ENCODE measurements around the gene CREB3.

Gene CREB3

GRCh38 chr9:35716230-35716629 lies 16.2 kb upstream of the CREB3 start:
- TF ChIP-seq CTCF (IDR thresholded peaks at IDR 0.05; ENCODE audit: borderline replicate concordance, insufficient read depth, low read depth, low read length), result no peak
- H3K4me3 ChIP-seq (ENCODE audit: low read depth, low read length), result no peak overlapping the region

DNA sequence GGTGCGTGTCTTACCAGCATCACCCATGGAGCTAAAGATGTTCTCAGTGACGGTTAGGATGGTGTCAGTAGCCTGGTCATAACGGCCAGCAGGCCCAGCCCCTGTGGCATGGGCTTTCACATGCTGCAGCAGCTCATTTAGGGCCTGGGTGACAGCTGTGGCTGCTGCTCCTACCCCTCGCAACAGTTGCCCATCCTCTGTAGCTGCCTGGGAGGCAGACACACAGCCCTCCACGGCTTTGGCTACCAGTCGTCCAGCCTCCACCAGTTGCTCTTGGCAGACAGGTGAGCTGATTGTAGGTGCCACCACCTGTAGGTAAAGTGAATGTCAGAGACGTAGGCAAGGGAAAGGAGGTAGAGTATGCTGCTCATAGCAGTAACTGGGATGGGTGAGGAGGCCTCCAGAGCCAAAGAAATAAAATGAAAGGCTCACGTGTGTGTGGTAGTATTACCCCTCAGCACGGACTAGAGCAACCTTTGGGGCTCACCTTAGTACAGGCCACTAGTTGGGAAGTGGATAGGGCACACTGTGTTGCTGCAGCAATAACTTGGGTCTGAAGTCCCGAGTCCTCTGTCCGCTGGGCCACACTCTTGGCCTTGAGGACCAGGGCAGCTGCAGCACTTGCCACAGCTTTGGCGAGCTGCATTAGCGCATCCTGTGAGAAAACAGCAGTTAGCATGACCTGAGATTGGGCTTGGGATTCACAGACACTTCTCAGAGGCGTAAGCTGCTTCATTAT lies 15.2 kb upstream of the CREB3 start:
- H3K4me3 ChIP-seq (ENCODE audit: low read depth, low read length), result no peak overlapping the region
- no peak for TF ChIP-seq CTCF (IDR thresholded peaks at IDR 0.05; ENCODE audit: borderline replicate concordance, insufficient read depth, low read depth, low read length)

DNA sequence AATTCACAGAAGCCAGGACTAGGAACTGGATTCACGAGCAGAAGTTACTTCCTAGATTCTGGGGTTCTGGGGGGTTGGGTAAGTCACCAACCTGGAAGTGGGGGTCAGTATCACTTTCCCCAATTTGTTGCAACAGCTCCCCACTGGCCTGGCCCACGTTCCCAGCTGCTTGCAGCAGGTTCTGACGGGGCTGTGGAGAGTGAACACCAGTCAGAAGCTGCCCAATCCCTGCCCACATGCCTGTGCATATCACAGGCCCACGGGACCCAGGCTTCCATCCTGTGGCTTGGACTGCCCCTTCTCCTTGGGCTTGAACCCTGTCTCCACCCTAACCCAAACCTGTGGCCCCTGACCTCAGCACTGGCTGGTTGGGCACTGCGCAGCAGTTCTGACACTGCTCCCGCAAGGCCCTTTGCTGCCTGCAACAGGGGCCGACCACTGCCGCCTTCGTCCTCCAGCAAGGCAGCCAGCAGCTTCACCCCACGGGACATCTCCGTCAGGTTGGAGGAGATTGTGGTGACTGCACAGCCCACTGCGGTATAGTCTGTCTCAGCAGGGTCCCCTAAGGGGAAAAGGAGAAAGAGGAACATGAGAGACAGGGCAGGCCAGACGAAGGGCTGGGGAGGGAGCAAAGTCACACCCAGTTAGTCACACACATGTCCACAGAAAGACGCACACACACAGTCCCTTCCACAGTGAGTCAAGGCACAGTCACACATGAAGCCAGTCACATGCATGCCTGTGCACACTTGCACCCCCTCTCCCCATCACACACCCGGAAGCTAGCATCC lies 13.6 kb upstream of the CREB3 start:
- TF ChIP-seq CTCF (IDR thresholded peaks at IDR 0.05; ENCODE audit: borderline replicate concordance, insufficient read depth, low read depth, low read length), result no peak
- H3K4me3 ChIP-seq (ENCODE audit: low read depth, low read length), result no peak overlapping the region

GRCh38 chr9:35719546-35719945 lies 12.9 kb upstream of the CREB3 start:
- TF ChIP-seq CTCF (IDR thresholded peaks at IDR 0.05; ENCODE audit: borderline replicate concordance, insufficient read depth, low read depth, low read length), result no peak
- H3K4me3 ChIP-seq (ENCODE audit: low read depth, low read length), result no peak overlapping the region

- H3K4me3 ChIP-seq (ENCODE audit: low read depth, low read length), result no peak overlapping the region
- no peak for TF ChIP-seq CTCF (IDR thresholded peaks at IDR 0.05; ENCODE audit: borderline replicate concordance, insufficient read depth, low read depth, low read length)
Observed at GRCh38 chr9:35723426-35723825, 9.0 kb upstream of the CREB3 start.

GRCh38 chr9:35723908-35724307 lies 8.6 kb upstream of the CREB3 start:
- no peak for TF ChIP-seq CTCF (IDR thresholded peaks at IDR 0.05; ENCODE audit: borderline replicate concordance, insufficient read depth, low read depth, low read length)
- no peak overlapping the region for H3K4me3 ChIP-seq (ENCODE audit: low read depth, low read length)

DNA sequence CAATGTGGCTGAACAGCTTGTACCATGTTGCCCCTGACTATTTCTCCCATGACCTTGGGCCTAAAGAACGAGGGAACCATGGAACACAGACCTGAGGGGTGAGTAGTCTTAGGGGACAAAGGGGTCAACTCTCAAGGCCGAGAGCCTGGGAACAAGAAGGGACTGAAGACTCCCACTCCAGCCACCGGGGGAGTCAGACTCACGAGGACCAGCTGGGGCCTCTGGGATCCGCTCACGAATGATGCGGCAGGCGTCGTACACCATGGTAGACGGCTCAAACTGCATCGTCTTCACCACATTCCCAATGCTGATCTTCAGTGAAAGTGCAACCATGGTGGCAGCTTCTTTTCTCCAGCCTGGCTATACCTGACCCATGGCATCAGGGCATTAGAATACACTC lies 7.1 kb upstream of the CREB3 start:
- 0 out of 2 replicates have a peak, but pooled peaks have one; percentile 3 for TF ChIP-seq CTCF (IDR thresholded peaks at IDR 0.05; ENCODE audit: borderline replicate concordance, insufficient read depth, low read depth, low read length)
- no peak overlapping the region for H3K4me3 ChIP-seq (ENCODE audit: low read depth, low read length)

Measured in GM12875 (cell line).